Lower lobe of right lung (tissue), 2 donors: ENCODE results near the gene CD1B. TPM values are rescaled to one million over a fixed set of nuclear protein-coding genes. Genes with fewer than 3 reads are reported as not detected.
"Not testable (repeated sequence)": the region's sequence is repeated elsewhere in the genome, so short reads cannot be mapped to it uniquely, and the experiment has no call there.

Experiments used
- ATAC-seq, 2 donors: fragments of 200-7000 bp; cut with Tn5 transposase; one replicate each; pipeline ENCODE4 v1.9.1; 2020 to 2022; ENCODE audit warnings: mild to moderate bottlenecking in 2 of 2, moderate library complexity in 2 of 2
- DNase-seq: peaks from one replicate; pipeline ENCODE4 v3.0.0-alpha.2; 2020
- H3K27ac ChIP-seq: fragments of 200-600 bp; one replicate; pipeline ENCODE4 v1.8.0; 2022
- H3K27me3 ChIP-seq: fragments of 200-600 bp; one replicate; pipeline ENCODE4 v1.8.0; 2022; ENCODE audit warnings: low read depth
- H3K36me3 ChIP-seq: fragments of 200-600 bp; one replicate; pipeline ENCODE4 v1.8.0; 2022; ENCODE audit warnings: mild to moderate bottlenecking
- H3K4me1 ChIP-seq: fragments of 200-600 bp; one replicate; pipeline ENCODE4 v1.8.0; 2022
- H3K4me3 ChIP-seq: fragments of 200-600 bp; one replicate; pipeline ENCODE4 v1.8.0; 2022; ENCODE audit warnings: mild to moderate bottlenecking
- H3K9me3 ChIP-seq: fragments of 200-600 bp; one replicate; pipeline ENCODE4 v1.8.0; 2022
- CTCF ChIP-seq: fragments of 200-600 bp; IDR thresholded peaks from one replicate; pipeline ENCODE4 v1.8.0; 2022; ENCODE audit warnings: antibody characterized with exemption, mild to moderate bottlenecking
- intact Hi-C: fragments of 100-400 bp; cut with DNase I; formaldehyde crosslinking; loops from one replicate; pipeline ENCODE4 v1.11.0; 2022
- total RNA-seq: library from RNA; stranded (reverse); fragmentation: NEBNext Ultra II Directional; extraction: Animal tissue kit (Norgen Biotek cat#: 25700); gene quantifications from one replicate; pipeline ENCODE4 v1.2.1, GENCODE V29; 2021
- donor health status: DM: no; HTN: yes; CAD: no; lungs with severe emphysema.

The CD1B gene
- total RNA-seq, 1 donor from 2014 or later: not detected

GRCh38 chr1:158353303-158354075 is 22.2 kb upstream of the CD1B start, which contains the start of gene CD1E:
CD1E (plus strand) TSS chr1:158353894; CDS start chr1:158353989, 95 bp downstream.
- H3K9me3 ChIP-seq: no peaks in the 10 kb centered on the region
- H3K27ac ChIP-seq: no peak within 1 kb of the TSS
- intact Hi-C loops: no loop called here
- no peaks in the 10 kb centered on the region for H3K36me3 ChIP-seq
- ATAC-seq (peak; percentile 31 to 66), DNase-seq (no peak)
- H3K27me3 ChIP-seq: no peaks in the 10 kb centered on the region
- no peak for TF ChIP-seq CTCF
- H3K4me1 ChIP-seq: no peaks in the 10 kb centered on the region
- no peak within 1 kb of the TSS for H3K4me3 ChIP-seq

- DNase-seq: not testable (repeated sequence)
These were observed 17.6 kb upstream of the CD1B start for GRCh38 chr1:158348946-158349345.

GRCh38 chr1:158336413-158336812 is 5.1 kb upstream of the CD1B start:
- ATAC-seq, H3K4me1 ChIP-seq, intact Hi-C loops: not testable (repeated sequence)

More at GRCh38 chr1:158348946-158349345, 17.6 kb upstream of the CD1B start:
- H3K27me3 ChIP-seq, H3K27ac ChIP-seq, H3K4me3 ChIP-seq, H3K9me3 ChIP-seq, H3K4me1 ChIP-seq, intact Hi-C loops, H3K36me3 ChIP-seq, ATAC-seq: not testable (repeated sequence)

GRCh38 chr1:158335213-158335532 is 3.8 kb upstream of the CD1B start:
- H3K27ac ChIP-seq: no peak overlapping the region
- no peaks in the 10 kb centered on the region for H3K9me3 ChIP-seq
- H3K4me3 ChIP-seq: no peak overlapping the region
- no peak for TF ChIP-seq CTCF
- H3K27me3 ChIP-seq: no peaks in the 10 kb centered on the region
- no peaks in the 10 kb centered on the region for H3K36me3 ChIP-seq
- no peaks in the 10 kb centered on the region for H3K4me1 ChIP-seq
- no peak for ATAC-seq
- no peak for DNase-seq
- intact Hi-C loops: no loop called here

More at GRCh38 chr1:158336413-158336812, 5.1 kb upstream of the CD1B start:
- DNase-seq, H3K27me3 ChIP-seq, H3K4me3 ChIP-seq, H3K27ac ChIP-seq, H3K9me3 ChIP-seq, H3K36me3 ChIP-seq: not testable (repeated sequence)

- DNase-seq (no peak), ATAC-seq (no peak)
- Histone ChIP-seq H3K9me3 (no peaks in the 10 kb centered on the region), H3K27me3 (no peaks in the 10 kb centered on the region), H3K36me3 (no peaks in the 10 kb centered on the region), H3K4me3 (no peak overlapping the region), H3K4me1 (no peaks in the 10 kb centered on the region), H3K27ac (no peak overlapping the region)
- TF ChIP-seq CTCF: no peak
- intact Hi-C loops: no loop called here
These were observed 3.3 kb upstream of the CD1B start for GRCh38 chr1:158334526-158335212.

GRCh38 chr1:158333405-158334155 is 2.2 kb upstream of the CD1B start:
- intact Hi-C loops: no loop called here
- ATAC-seq (no peak), DNase-seq (no peak)
- H3K27ac ChIP-seq: no peak overlapping the region
- H3K4me3 ChIP-seq: no peak overlapping the region
- no peaks in the 10 kb centered on the region for H3K4me1 ChIP-seq
- H3K36me3 ChIP-seq: no peaks in the 10 kb centered on the region
- TF ChIP-seq CTCF: no peak
- no peaks in the 10 kb centered on the region for H3K9me3 ChIP-seq
- no peaks in the 10 kb centered on the region for H3K27me3 ChIP-seq
